Thyroid gland (tissue), 4 donors: ENCODE results near the gene GDNF. TPM values are rescaled to one million over a fixed set of nuclear protein-coding genes. Genes with fewer than 3 reads are reported as not detected.

Source experiments
- DNase-seq, 2 donors: peaks; one replicate each; pipeline ENCODE4 v3.0.0-alpha.2; 2019
- H3K27ac ChIP-seq, 3 donors: fragments of 200-600 bp; sonication (generic); 1 replicate in 2 of 3; 2 replicates in 1 of 3; pipeline ENCODE4 v1.5.1; 2016 to 2019; ENCODE audit warnings: mild to moderate bottlenecking in 1 of 3, moderate library complexity in 1 of 3
- H3K27me3 ChIP-seq: fragments of 200-600 bp; sonication (generic); one replicate; pipeline ENCODE4 v1.5.1; 2019
- H3K36me3 ChIP-seq, 2 donors: fragments of 200-600 bp; sonication (generic); one replicate each; pipeline ENCODE4 v1.5.1; 2016 to 2019
- H3K4me1 ChIP-seq, 2 donors: fragments of 200-600 bp; sonication (generic); one replicate each; pipeline ENCODE4 v1.5.1; 2017 to 2019
- H3K4me3 ChIP-seq, 3 donors: fragments of 200-600 bp; sonication (generic); replicated peaks in 1 of 3; 1 replicate in 2 of 3; 2 replicates in 1 of 3; pipeline ENCODE4 v1.5.1; 2016; ENCODE audit warnings: mild to moderate bottlenecking in 1 of 3
- H3K9me3 ChIP-seq: fragments of 200-600 bp; sonication (generic); one replicate; pipeline ENCODE4 v1.5.1; 2017
- CTCF ChIP-seq, 6 experiments: fragments of 200-600 bp in 3 of 6; fragments of 450-650 bp in 3 of 6; sonication (generic) in 3 of 6; IDR thresholded peaks; one replicate each; pipeline ENCODE4 v1.5.1; 2016 to 2019; ENCODE audit warnings: antibody characterized with exemption in 6 of 6, mild to moderate bottlenecking in 2 of 6, inconsistent platforms in 1 of 6, moderate library complexity in 1 of 6
- POLR2A ChIP-seq, 2 donors: fragments of 450-650 bp; IDR thresholded peaks; one replicate each; pipeline ENCODE4 v1.6.1; 2017; ENCODE audit warnings: antibody characterized with exemption in 2 of 2, mild to moderate bottlenecking in 2 of 2, moderate library complexity in 1 of 2
- WGBS, 2 donors: methylation state at CpG; one replicate each; pipeline ENCODE4 v1.1.5; 2017; 5-methylcytosine and 5-hydroxymethylcytosine counted together
- intact Hi-C: fragments of 100-400 bp; cut with DNase I; formaldehyde crosslinking; loops from one replicate; pipeline ENCODE4 v1.15.1; 2023
- total RNA-seq, 4 donors: library from RNA; depleted of rRNA; stranded (reverse); fragments of >200 nt; gene quantifications; one replicate each; pipeline ENCODE4 v1.2.3, GENCODE V29; 2016

GDNF gene
- total RNA-seq, 4 donors from 2014 or later, result not detected

- H3K27me3 ChIP-seq, result no peaks in the 10 kb centered on the region
- TF ChIP-seq POLR2A (IDR thresholded peaks at IDR 0.05), result no peak
- H3K27ac ChIP-seq, result no peak overlapping the region
- H3K4me3 ChIP-seq, result no peak overlapping the region
- H3K9me3 ChIP-seq, result no peaks in the 10 kb centered on the region
- 39 to 54% methylated on average over 4 of the region's 4 CpGs for WGBS, 2 donors
- no peaks in the 10 kb centered on the region for H3K36me3 ChIP-seq
- no peak for DNase-seq
- no peaks in the 10 kb centered on the region for H3K4me1 ChIP-seq
- intact Hi-C loops, result no loop called here
These were observed 71.9 kb downstream of the GDNF start for GRCh38 chr5:37767961-37768360.

GRCh38 chr5:37767251-37767650 lies 72.6 kb downstream of the GDNF start:
- no peaks in the 10 kb centered on the region for H3K36me3 ChIP-seq
- WGBS, 2 donors, result 83 to 88% methylated on average over 3 of the region's 3 CpGs
- intact Hi-C loops, result no loop called here

More at GRCh38 chr5:37767251-37767650, 72.6 kb downstream of the GDNF start:
- Histone ChIP-seq H3K9me3 (no peaks in the 10 kb centered on the region), H3K27me3 (no peaks in the 10 kb centered on the region), H3K4me1 (no peaks in the 10 kb centered on the region), H3K4me3 (no peak overlapping the region), H3K27ac (no peak overlapping the region)
- no peak for TF ChIP-seq CTCF (IDR thresholded peaks at IDR 0.05)
- no peak for TF ChIP-seq POLR2A (IDR thresholded peaks at IDR 0.05)
- DNase-seq, result no peak
